ENCODE measurements around the gene GTF2IRD1. TPM values are rescaled to one million over a fixed set of nuclear protein-coding genes. Genes with fewer than 3 reads are reported as not detected.
"Not testable (repeated sequence)": the region's sequence is repeated elsewhere in the genome, so short reads cannot be mapped to it uniquely, and the experiment has no call there.

The GTF2IRD1 gene
- total and polyA plus RNA-seq, 2 experiments from 2014 or later: 28.7 to 37.1 TPM

- TF ChIP-seq ZNF331 (CRISPR knock-in tag; IDR thresholded peaks at IDR 0.05; ENCODE audit: low read depth) (no peak), JUNB (IDR thresholded peaks at IDR 0.05; ENCODE audit: unreplicated experiment) (no peak), ZNF114 (CRISPR knock-in tag; IDR thresholded peaks at IDR 0.05) (no peak)
- TF ChIP-seq, protein P1, sequence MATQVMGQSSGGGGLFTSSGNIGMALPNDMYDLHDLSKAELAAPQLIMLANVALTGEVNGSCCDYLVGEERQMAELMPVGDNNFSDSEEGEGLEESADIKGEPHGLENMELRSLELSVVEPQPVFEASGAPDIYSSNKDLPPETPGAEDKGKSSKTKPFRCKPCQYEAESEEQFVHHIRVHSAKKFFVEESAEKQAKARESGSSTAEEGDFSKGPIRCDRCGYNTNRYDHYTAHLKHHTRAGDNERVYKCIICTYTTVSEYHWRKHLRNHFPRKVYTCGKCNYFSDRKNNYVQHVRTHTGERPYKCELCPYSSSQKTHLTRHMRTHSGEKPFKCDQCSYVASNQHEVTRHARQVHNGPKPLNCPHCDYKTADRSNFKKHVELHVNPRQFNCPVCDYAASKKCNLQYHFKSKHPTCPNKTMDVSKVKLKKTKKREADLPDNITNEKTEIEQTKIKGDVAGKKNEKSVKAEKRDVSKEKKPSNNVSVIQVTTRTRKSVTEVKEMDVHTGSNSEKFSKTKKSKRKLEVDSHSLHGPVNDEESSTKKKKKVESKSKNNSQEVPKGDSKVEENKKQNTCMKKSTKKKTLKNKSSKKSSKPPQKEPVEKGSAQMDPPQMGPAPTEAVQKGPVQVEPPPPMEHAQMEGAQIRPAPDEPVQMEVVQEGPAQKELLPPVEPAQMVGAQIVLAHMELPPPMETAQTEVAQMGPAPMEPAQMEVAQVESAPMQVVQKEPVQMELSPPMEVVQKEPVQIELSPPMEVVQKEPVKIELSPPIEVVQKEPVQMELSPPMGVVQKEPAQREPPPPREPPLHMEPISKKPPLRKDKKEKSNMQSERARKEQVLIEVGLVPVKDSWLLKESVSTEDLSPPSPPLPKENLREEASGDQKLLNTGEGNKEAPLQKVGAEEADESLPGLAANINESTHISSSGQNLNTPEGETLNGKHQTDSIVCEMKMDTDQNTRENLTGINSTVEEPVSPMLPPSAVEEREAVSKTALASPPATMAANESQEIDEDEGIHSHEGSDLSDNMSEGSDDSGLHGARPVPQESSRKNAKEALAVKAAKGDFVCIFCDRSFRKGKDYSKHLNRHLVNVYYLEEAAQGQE (IDR thresholded peaks at IDR 0.05; ENCODE audit: unreplicated experiment): no peak
Observed at GRCh38 chr7:74412603-74413002, 41.1 kb upstream of the GTF2IRD1 start (continued).

GRCh38 chr7:74414595-74415333 is 38.9 kb upstream of the GTF2IRD1 start:
- not testable (repeated sequence) for H3K27ac Mint-ChIP-seq; H3K27me3 ChIP-seq (ENCODE audit: insufficient read depth); H3K27ac ChIP-seq (ENCODE audit: low read depth); H3K9me2 ChIP-seq (ENCODE audit: insufficient read depth); H3K4me1 Mint-ChIP-seq; H3K4me1 ChIP-seq (ENCODE audit: insufficient read depth); H3K4me3 Mint-ChIP-seq; H3K4me3 ChIP-seq; H3K9me3 Mint-ChIP-seq; H2AFZ ChIP-seq; H3K27me3 Mint-ChIP-seq (ENCODE audit: insufficient read depth, low read depth, poor library complexity); H3K4me2 ChIP-seq; H3K36me3 Mint-ChIP-seq (ENCODE audit: low read depth); H3K36me3 ChIP-seq (ENCODE audit: insufficient read depth); H4K20me1 ChIP-seq (replicated peaks; ENCODE audit: insufficient read depth); ATAC-seq; H3K79me2 ChIP-seq (replicated peaks; ENCODE audit: insufficient read depth); DNase-seq (ENCODE audit: low spot score); H3F3A ChIP-seq (replicated peaks; ENCODE audit: low read depth)

- H4K20me1 ChIP-seq (replicated peaks; ENCODE audit: insufficient read depth): no peaks in the 10 kb centered on the region
- H3K27me3 Mint-ChIP-seq (ENCODE audit: insufficient read depth, low read depth, poor library complexity): peaks cover 10% of the 10 kb centered on the region
- DNase-seq (ENCODE audit: low spot score): peak; percentile 78
- ATAC-seq: peak; percentile 97
- no peak overlapping the region for H3K4me3 Mint-ChIP-seq
- H3K4me3 ChIP-seq: no peak overlapping the region
- no peak overlapping the region for H3K4me2 ChIP-seq
- no peaks in the 10 kb centered on the region for H3K4me1 ChIP-seq (ENCODE audit: insufficient read depth)
- TF ChIP-seq ETS1 (IDR thresholded peaks at IDR 0.05): no peak
- TF ChIP-seq, protein P2, sequence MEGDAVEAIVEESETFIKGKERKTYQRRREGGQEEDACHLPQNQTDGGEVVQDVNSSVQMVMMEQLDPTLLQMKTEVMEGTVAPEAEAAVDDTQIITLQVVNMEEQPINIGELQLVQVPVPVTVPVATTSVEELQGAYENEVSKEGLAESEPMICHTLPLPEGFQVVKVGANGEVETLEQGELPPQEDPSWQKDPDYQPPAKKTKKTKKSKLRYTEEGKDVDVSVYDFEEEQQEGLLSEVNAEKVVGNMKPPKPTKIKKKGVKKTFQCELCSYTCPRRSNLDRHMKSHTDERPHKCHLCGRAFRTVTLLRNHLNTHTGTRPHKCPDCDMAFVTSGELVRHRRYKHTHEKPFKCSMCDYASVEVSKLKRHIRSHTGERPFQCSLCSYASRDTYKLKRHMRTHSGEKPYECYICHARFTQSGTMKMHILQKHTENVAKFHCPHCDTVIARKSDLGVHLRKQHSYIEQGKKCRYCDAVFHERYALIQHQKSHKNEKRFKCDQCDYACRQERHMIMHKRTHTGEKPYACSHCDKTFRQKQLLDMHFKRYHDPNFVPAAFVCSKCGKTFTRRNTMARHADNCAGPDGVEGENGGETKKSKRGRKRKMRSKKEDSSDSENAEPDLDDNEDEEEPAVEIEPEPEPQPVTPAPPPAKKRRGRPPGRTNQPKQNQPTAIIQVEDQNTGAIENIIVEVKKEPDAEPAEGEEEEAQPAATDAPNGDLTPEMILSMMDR (conservative IDR thresholded peaks at IDR 0.05; ENCODE audit: low read depth in 2 of 2): peak; percentile 83 to 99
- H3K4me1 Mint-ChIP-seq: no peaks in the 10 kb centered on the region; the same call in 2 of the 3 replicates
- H3K9me2 ChIP-seq (ENCODE audit: insufficient read depth): no peaks in the 10 kb centered on the region
- no peaks in the 10 kb centered on the region for H3K27me3 ChIP-seq (ENCODE audit: insufficient read depth)
- peak overlapping the region; percentile 92 for H2AFZ ChIP-seq
- no peaks in the 10 kb centered on the region for H3K36me3 ChIP-seq (ENCODE audit: insufficient read depth)
- H3F3A ChIP-seq (replicated peaks; ENCODE audit: low read depth): peaks cover 6% of the 10 kb centered on the region; the same call in 1 of the 2 replicates
- no peaks in the 10 kb centered on the region for H3K9me3 Mint-ChIP-seq
- H3K79me2 ChIP-seq (replicated peaks; ENCODE audit: insufficient read depth): no peaks in the 10 kb centered on the region
- H3K27ac Mint-ChIP-seq: no peak overlapping the region; the same call in 1 of the 2 replicates
- no peak overlapping the region for H3K27ac ChIP-seq (ENCODE audit: low read depth)
- no peaks in the 10 kb centered on the region; the same call in 2 of the 3 replicates for H3K36me3 Mint-ChIP-seq (ENCODE audit: low read depth)
Observed at GRCh38 chr7:74417419-74417971, 36.2 kb upstream of the GTF2IRD1 start.
